Lower leg skin (tissue), 4 donors: ENCODE results near the gene GLE1. TPM values are rescaled to one million over a fixed set of nuclear protein-coding genes. Genes with fewer than 3 reads are reported as not detected.

ENCODE experiments used
- DNase-seq, 2 donors: peaks; one replicate each; pipeline ENCODE4 v3.0.0-alpha.2; 2019; ENCODE audit warnings: low spot score in 2 of 2
- H3K4me3 ChIP-seq: fragments of 200-600 bp; sonication (generic); 2 replicates; pipeline ENCODE4 v1.5.1; 2017; ENCODE audit warnings: mild to moderate bottlenecking, low read depth; ENCODE audit not compliant: poor library complexity, severe bottlenecking
- POLR2A ChIP-seq, 2 donors: fragments of 450-650 bp; IDR thresholded peaks; one replicate each; pipeline ENCODE4 v1.6.1; 2016 to 2017; ENCODE audit warnings: antibody characterized with exemption in 2 of 2, mild to moderate bottlenecking in 1 of 2, moderate library complexity in 1 of 2
- WGBS, 2 donors: methylation state at CpG; one replicate each; pipeline ENCODE4 v1.1.5; 2018; 5-methylcytosine and 5-hydroxymethylcytosine counted together
- intact Hi-C: fragments of 100-400 bp; cut with DNase I; formaldehyde crosslinking; loops from one replicate; pipeline ENCODE4 v1.15.0; 2023; ENCODE audit warnings: low total_unique reads
- total RNA-seq, 4 donors: library from RNA; depleted of rRNA; stranded (reverse); fragments of >200 nt; gene quantifications; one replicate each; pipeline ENCODE4 v1.1.0, GENCODE V29; 2016
- TF ChIP-seq, protein P1 (sequence below), 3 donors: fragments of 450-650 bp; IDR thresholded peaks; one replicate each; pipeline ENCODE4 v1.5.1; 2016; ENCODE audit warnings: antibody characterized with exemption in 3 of 3, mild to moderate bottlenecking in 3 of 3, moderate library complexity in 2 of 3

The GLE1 gene
- total RNA-seq, 4 donors from 2014 or later, result 28.6 to 44.3 (median 30.8) TPM

DNA sequence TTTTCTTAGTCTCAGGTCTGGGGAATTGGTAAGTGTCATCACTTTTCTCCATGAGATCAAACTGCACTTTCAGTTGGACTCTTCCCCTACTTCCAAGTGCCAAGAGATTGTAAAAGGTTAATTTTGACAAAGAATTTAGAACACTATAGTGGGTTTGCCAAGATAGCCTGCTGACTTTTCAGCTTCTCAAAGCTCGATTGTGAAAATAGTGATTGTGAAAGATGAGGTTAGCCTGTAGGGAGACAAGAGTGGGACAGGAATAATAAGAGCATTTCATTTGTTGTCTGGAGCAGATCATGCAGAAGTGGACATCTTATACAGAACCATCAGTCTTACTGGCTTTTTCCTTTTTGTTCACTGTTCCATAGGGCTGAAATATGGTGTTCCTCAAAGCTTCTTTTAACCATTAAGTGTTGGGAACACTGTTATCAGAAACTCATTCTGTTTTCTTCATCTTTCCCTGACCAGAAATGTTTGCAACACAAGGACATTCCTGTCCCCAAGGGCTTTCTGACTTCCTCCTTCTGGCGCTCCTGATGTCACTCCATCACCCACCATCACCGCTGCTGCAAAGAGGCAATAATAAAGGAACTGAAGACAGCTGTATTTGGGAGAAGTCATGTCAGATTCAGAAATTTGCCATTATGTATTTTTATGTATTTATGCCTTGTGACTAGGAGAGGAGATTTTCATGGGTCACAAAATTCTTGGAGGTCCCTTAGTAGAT lies 36.3 kb downstream of the GLE1 start:
- H3K4me3 ChIP-seq, result no peak overlapping the region
- 70 to 75% methylated on average over 3 of the region's 3 CpGs for WGBS, 2 donors
- no peak for DNase-seq
- intact Hi-C loops, result no loop called here
- TF ChIP-seq POLR2A (IDR thresholded peaks at IDR 0.05), result no peak
- TF ChIP-seq, protein P1, sequence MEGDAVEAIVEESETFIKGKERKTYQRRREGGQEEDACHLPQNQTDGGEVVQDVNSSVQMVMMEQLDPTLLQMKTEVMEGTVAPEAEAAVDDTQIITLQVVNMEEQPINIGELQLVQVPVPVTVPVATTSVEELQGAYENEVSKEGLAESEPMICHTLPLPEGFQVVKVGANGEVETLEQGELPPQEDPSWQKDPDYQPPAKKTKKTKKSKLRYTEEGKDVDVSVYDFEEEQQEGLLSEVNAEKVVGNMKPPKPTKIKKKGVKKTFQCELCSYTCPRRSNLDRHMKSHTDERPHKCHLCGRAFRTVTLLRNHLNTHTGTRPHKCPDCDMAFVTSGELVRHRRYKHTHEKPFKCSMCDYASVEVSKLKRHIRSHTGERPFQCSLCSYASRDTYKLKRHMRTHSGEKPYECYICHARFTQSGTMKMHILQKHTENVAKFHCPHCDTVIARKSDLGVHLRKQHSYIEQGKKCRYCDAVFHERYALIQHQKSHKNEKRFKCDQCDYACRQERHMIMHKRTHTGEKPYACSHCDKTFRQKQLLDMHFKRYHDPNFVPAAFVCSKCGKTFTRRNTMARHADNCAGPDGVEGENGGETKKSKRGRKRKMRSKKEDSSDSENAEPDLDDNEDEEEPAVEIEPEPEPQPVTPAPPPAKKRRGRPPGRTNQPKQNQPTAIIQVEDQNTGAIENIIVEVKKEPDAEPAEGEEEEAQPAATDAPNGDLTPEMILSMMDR (IDR thresholded peaks at IDR 0.05), result no peak

DNA sequence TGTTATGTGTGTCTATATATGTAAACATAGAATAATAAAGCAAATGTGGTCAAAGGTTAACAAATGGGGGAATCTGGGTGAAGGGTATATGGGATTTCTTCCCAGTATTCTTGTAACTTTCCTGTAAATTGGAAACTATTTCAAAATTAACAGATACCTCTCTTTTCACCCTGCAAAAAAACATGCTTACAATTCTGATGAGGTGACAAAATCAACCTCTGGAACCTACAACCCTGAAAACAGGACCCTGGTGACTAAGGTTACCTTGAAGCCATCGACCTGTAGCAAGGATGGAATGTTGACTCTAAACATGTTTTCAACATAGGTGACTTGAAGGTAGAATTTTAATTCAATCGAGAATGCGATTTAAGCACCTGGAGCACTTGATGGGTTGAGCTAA lies 42.0 kb downstream of the GLE1 start:
- 91 to 94% methylated on average over 3 of the region's 3 CpGs for WGBS, 2 donors
- TF ChIP-seq POLR2A (IDR thresholded peaks at IDR 0.05), result no peak
- TF ChIP-seq, protein P1 (IDR thresholded peaks at IDR 0.05), result no peak
- intact Hi-C loops, result no loop called here
- DNase-seq, result no peak
- H3K4me3 ChIP-seq, result no peak overlapping the region

DNA sequence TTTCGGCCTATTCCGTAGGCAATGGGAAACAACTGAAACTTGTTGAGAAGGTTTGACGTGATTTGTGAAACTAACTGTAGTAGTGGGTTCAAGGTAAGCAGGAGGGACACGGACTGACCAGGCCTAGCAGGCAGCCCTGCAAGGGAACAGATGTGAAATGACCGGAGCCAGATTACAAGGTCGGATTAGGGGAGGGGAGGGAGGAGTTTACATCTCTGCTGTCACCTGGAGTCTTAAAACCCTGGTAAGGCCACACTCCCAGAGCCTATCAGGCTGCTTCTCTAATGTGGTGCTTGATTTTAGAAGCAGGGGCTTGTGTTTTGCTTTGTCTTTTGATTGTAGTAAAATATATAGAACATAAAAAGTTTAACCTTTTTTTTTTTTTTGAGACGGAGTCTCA lies 44.4 kb downstream of the GLE1 start:
- 88 to 93% methylated on average over 7 of the region's 7 CpGs for WGBS, 2 donors
- intact Hi-C loops, result no loop called here
- no peak overlapping the region for H3K4me3 ChIP-seq
- DNase-seq, result no peak
- no peak for TF ChIP-seq POLR2A (IDR thresholded peaks at IDR 0.05)
- TF ChIP-seq, protein P1 (IDR thresholded peaks at IDR 0.05), result no peak

DNA sequence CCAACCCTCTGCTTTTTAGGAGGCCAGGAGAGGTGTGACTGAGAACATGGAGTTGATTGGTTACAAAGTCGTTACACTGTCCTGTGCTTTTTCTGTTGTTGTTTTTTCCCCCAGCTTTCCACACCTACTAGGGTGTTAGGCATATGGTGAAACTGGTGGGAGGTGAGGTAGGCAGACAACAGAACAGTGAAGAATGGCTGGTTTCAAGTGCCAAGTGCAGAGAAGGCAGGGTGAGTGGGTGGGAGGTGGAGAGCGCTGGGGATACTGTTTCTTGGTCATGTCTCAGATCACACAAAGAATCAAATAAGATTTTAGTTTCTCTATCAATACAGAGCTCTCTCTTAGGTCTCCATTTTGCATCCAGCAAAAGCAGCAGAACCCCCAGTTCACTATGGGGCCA lies 45.7 kb downstream of the GLE1 start:
- intact Hi-C loops, result no loop called here
- no peak overlapping the region for H3K4me3 ChIP-seq
- TF ChIP-seq POLR2A (IDR thresholded peaks at IDR 0.05), result no peak
- TF ChIP-seq, protein P1 (IDR thresholded peaks at IDR 0.05), result no peak
- 64 to 72% methylated on average over 2 of the region's 2 CpGs for WGBS, 2 donors
- no peak for DNase-seq

DNA sequence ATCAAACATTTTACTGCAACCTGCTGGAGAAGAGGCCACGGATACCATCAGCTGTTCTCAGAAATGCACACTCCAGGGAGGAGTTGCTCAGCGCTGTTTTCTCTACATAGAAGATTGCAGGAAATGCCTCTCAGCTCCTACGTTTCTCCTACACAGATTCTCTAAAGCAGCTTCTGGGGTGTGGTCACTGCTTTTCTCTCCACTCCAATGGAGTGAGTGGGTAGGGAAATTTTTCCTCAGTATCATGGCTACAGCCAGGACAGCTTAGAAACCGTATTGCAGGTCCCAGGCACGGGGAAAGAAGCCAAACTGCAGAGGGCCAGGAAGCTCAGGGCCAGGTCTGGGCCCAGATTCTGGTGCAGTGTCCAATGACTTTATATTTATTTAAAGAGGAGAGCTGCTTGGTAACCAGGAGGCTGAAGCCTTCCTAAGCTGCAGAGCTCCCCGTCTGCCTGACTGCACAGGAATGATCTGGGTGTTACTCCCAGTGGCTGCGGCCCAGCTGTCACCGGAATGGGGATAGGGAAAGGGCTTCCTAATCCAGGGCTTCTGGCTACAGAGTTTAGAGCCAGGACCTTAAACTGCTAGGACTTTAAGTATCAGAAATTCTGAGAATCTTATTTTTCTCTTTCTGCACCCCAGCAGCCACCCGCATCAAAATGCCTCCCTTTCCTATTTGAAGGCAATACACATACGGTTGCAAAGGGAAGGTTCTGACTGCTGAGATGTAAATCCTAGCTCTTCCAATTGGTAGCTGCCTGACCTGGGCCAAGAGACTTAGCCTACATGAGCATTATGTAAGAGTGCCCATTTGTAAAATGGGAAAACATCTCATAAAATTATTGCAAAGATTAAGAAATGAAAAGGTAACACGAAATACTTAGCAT lies 46.5 kb downstream of the GLE1 start:
- WGBS, 2 donors, result 20 to 32% methylated on average over 11 of the region's 11 CpGs
- TF ChIP-seq, protein P1 (IDR thresholded peaks at IDR 0.05), result no peak
- no peak for TF ChIP-seq POLR2A (IDR thresholded peaks at IDR 0.05)
- peak in 1 of 2 donors; percentile 19 for DNase-seq
- H3K4me3 ChIP-seq, result no peak overlapping the region
- intact Hi-C loops, result no loop called here
